NCI-H460 (cell line): ENCODE measurements around the gene FAM83D. TPM values are rescaled to one million over a fixed set of nuclear protein-coding genes. Genes with fewer than 3 reads are reported as not detected.

Experiments
- DNase-seq: peaks from one replicate; pipeline ENCODE4 v3.0.0-alpha.2; 2016; ENCODE audit warnings: low read depth; ENCODE audit errors: extremely low read depth
- polyA plus RNA-seq: library from polyadenylated mRNA; depleted of rRNA; stranded (reverse); fragments of >200 nt; gene quantifications from 2 replicates; pipeline ENCODE4 v1.2.3, GENCODE V29; 2014; cell fraction: nucleus; rRNA removed
- total RNA-seq: library from RNA; depleted of rRNA; stranded (reverse); fragments of >200 nt; shearing (Covaris generic); gene quantifications from 2 replicates; pipeline ENCODE4 v1.2.3, GENCODE V29; 2014; rRNA removed

The FAM83D gene, protein sequence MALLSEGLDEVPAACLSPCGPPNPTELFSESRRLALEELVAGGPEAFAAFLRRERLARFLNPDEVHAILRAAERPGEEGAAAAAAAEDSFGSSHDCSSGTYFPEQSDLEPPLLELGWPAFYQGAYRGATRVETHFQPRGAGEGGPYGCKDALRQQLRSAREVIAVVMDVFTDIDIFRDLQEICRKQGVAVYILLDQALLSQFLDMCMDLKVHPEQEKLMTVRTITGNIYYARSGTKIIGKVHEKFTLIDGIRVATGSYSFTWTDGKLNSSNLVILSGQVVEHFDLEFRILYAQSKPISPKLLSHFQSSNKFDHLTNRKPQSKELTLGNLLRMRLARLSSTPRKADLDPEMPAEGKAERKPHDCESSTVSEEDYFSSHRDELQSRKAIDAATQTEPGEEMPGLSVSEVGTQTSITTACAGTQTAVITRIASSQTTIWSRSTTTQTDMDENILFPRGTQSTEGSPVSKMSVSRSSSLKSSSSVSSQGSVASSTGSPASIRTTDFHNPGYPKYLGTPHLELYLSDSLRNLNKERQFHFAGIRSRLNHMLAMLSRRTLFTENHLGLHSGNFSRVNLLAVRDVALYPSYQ
- 28.6 and 29.1 TPM in 2 replicates for total RNA-seq
- 70.7 and 99.6 TPM in 2 replicates for polyA plus RNA-seq

- peak; percentile 98 for DNase-seq
Observed at GRCh38 chr20:38926142-38926933, at the start of gene FAM83D. Gene FAM83D, plus strand, starts transcription at chr20:38926417. Its CDS starts 26 bp downstream, at chr20:38926443.

GRCh38 chr20:38877483-38877882 is 48.7 kb upstream of the FAM83D start:
- DNase-seq, result no peak

GRCh38 chr20:38878866-38879265 is 47.4 kb upstream of the FAM83D start:
- DNase-seq, result peak; percentile 15

GRCh38 chr20:38880952-38881735 is 45.1 kb upstream of the FAM83D start:
- no peak for DNase-seq

DNA sequence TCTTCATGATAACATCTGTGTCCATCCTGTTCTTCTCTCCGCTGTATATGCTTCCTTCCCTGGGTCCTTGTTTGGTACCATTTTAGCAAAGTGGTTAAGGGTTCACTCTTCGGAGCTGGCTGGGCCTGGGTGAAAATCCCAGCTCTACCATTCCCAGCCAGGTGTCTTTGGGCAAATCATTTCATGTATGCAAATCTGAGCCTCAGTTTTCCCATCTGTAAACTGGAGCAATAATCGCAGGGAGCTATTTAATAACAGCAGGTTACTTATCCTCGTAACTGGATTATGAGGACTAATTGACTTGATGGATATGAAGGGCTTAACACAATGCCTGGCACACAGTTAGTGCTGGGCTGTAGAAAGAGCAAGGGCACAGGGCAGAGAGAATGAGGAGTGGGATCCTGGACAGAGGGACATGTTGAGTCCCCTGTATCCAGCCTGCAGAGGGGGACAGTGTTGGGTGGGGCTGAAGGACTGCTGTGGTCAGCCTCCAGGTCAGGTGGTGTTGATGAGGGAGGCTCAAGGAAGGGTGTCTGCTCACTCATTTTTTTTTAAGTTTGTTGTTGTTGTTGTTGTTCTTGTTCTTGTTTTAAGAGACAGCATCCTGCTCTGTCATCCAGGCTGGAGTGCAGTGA is 44.3 kb upstream of the FAM83D start:
- DNase-seq, result no peak

- DNase-seq, result no peak
Observed at GRCh38 chr20:38882600-38882999, 43.6 kb upstream of the FAM83D start.

DNA sequence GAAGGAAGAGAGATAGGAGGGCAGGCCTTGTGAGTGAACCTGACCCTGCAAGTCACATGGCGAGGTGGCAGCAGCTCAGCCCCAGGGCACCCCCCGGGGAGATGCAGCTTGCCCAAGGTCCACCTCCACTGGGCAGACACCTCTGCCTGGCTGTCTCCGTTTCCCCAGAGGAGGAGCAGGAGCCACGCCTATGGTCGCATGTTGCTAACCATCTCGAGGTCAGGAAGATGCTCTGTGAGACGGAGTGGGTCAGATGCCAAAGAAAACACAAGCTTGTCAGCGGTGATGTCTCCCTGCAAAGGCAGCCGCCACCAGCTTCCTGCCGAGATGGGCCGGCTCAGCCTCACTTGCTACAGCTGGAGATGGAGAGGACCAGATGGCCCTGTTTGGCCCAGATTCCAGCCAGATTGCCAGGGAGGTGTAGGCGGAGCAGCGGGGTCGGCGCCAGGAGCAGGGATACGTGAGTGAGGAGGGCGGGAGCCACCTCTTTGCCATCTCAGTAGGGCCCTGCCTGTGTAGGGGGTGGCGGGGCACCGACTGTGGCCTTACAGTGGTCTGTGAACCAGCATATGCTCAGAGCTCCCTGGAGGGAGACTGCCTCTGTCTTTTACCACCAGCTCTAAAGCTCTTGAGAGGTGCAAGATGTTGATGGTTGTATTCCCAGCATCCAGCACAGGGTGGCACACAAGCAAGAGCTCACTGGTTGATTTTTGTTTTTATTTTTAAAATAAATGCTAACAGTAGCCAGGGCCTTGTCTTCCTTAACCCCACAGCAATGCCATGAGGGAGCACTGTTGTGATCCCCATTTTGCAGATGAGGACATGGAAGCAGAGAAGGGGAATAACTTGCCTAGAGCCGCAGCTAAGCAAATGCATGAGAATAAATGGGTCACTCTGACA is 42.9 kb upstream of the FAM83D start:
- DNase-seq, result no peak

DNA sequence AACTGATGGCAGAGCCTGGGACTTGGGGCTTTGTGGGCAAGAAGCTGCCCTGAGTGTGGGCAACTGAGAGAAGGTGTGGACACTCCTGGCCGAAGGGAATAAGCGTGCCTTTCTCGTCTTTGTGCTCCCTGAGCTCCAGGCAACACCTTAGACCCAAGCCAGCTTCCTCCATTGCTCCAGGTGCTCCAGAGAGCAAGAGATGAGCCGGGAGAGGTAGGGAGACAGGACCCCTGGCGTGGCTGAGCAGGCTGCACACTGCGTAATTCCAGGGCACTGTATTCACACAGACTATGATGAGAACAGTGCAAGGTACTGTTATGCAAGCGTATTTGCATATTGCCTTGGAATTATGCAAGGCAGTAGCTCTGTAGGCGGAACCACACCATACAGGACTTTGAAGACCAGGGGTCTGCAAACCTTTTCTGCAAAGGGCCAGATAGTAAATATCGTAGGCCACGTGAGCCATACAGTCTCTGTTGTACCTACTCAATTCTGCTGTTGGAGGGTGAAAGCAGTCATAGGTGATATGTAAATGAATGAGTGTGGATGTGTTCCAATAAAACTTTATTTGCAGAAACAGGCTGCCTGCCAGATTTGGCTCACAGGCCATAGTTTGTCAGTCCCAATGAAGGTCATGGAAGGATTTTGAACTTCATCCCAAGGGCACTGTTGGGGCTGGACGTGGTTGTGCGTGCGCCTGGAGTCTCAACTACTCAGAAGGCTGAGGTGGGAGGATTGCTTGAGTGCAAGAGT is 42.1 kb upstream of the FAM83D start:
- no peak for DNase-seq

- no peak for DNase-seq
Observed at GRCh38 chr20:38885357-38885756, 40.9 kb upstream of the FAM83D start.

DNA sequence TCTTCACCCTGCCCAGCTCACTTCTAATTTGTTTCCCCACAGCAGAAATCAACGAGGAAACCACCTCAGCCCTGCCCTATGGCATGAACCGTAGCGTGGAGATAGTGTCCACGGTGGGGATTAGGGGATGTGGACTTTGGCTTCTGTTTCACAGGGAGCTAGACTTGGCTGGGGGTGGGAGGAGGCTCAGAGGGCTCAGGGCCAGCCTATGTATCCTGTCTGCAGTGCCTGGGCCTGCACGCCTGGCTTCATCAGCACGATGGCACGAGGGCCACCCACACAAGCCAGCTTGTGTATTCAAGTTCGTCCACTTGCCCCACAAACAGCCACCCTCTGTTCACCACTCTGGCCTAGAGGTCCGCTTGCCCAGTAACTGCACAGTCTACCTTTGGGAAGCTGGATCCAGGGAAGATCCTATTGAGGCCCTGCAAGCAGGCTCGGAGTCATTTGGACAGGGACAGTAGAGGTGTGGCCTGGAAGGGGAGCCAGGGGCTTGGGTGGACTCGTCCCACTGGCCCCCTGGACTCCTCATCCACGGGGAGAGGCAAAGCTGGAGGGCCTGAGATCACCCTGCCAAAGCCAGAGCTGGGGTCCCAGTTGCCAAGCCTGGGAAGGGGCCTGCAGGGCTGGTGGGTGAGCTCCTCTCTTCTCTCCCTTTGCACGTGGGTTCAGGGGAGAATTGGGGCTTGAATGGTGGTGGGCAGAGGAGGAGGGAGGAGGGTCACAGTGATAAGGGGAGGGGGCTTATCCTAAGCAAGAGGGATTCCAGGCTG is 38.0 kb upstream of the FAM83D start:
- no peak for DNase-seq

GRCh38 chr20:38889050-38889449 is 37.2 kb upstream of the FAM83D start:
- no peak for DNase-seq

DNA sequence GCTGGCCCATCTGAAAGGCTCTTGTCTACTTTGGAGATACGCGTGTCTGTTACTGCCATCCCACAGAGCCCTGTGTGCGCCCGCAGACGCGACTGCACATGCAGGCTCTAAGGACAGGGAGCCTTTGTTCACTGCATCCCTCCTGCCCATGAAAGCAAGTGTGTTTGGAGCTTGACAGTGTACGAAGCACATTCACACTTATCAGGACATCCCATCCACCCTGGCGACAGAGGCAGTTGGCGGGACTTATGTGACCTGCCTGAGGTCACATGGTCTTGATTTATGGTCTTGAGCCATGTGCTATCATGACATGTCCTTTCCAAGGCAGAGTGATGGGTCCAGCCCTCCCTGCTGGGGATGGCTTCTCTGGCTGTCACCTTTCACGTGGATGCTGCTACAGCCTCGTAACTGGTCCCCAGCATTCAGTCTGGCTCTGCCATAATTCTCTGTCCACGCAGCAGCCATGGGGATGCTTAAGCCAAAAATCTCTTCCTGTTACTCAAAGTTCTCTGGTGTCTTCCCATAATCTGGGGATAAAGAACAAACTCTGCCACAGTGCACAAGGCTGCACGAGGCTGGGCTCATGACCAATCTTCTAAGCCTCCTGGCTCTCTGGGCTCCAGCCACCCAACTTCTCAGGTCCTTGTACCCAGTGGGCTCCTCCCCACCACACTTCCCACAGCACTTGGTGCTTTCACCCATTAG is 36.3 kb upstream of the FAM83D start:
- DNase-seq, result no peak

DNA sequence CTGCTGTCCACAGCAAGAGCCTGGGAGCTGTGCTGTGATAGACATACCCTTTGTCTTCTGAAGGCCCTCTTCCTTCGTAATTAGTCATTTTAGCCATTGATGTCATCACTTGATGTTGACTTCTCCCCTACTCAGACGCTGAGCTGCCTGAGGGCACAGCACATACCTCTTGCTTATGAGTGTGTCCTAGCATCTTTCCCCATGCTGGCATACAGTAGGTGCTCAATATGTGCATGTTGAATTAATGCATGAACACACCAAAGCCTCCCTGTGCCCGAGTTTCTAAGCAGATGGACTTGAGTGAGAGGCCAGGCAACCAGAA is 35.8 kb upstream of the FAM83D start:
- DNase-seq, result no peak

DNA sequence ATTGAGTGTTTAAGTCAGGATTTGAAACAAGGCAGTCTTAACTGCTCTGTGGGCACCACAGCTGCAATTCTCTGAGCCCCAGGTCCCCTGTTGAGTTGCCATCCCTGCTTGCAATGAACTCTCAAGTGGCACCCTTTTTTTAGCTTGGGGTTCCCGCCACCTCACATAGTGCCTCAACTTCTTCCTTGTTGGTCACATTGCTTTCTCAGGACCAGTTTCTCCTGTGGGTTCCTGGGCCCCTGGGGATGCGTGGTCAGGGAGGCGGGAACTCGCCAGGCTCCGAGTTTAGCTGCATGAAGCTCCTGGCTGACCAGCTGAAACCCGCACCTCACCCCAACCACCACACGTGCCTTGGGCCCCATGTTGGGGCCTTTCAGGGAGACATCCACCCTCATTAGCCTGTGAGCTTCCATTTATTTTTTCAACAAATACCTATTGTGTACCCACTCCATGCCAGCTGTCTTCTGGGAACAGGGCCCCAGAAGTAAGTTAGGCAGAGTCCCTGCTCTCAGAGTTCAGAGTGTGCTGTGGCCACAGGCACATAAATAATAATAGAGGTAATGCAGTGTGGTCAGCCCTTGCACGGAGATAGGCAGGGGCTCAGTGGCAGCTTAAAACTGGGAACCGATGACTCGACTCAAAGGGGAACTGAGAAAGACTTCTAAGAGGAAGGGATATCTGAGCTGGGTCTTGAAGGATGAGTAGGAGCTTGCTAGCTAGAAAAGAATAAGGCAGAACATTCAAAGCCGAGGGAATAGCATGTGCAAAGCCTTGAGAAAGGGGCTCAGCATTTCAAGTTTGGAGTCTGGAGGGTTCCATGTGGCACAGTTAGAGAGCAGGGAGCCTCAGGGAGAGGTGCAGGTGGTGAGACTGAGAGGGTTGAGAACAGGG is 33.9 kb upstream of the FAM83D start:
- no peak for DNase-seq

DNA sequence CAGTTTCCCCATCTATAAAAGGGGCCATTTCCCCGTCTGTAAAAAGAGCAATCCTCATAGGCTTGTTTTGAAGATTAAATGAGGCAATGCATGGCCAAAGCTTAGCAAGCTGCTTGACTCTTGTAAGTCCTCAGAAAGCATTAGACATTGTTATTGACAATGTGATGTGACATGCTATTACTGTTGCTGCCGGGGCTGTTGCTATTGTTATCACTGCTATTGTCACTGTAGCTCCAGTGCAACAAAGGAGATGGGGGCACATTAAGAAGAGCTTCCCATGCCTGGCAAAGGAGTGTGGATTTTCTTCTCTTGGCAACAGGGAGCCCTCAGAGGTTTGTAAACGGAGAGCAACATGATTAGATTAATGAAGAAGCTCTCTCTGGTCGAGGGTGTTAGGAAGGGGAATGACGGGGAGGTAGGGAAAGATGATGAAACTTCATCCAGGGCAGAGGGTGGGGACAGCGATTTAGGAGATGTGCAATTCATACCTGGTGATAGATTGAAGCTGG is 33.1 kb upstream of the FAM83D start:
- DNase-seq, result no peak

DNA sequence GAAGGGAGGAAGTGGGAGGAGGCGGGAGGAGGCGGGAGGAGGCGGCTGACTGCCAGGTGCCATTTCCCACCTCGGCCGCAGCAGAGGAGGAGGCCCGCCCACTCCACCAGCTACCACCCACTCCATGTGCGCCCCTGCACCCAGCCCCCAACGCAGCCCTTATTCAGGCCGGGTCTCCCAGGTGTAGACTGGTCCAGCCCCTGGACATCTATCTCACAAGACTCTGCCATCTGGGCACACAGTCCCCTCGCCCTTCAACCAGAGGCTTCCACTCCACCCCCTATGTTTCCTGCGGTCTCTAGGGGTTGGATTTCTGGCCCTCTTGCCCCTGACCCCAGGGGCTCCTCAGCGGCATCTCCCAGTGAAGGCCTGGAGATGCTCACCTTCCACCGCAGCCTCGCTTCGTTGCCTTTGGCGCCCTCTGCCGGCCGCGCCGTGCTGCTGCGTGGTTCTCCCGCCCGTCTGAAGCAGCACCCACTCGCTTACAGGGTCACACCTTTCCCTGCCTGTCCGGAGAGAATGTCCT is 32.6 kb upstream of the FAM83D start:
- peak; percentile 44 for DNase-seq
